Progenitor cell of endocrine pancreas (in vitro differentiated cells): Measurements from ENCODE around the gene ZNF892. TPM values are rescaled to one million over a fixed set of nuclear protein-coding genes. Genes with fewer than 3 reads are reported as not detected.

Experiments used
- DNase-seq: peaks from one replicate; pipeline ENCODE4 v3.0.0; 2021; ENCODE audit warnings: low spot score; ENCODE audit not compliant: unreplicated experiment
- H3K27ac Mint-ChIP-seq: 2 replicates; pipeline ENCODE4 v1.8.0; 2021; ENCODE audit warnings: mild to moderate bottlenecking, moderate library complexity, mixed read lengths
- H3K27me3 Mint-ChIP-seq: 2 replicates; pipeline ENCODE4 v1.8.0; 2021; ENCODE audit warnings: mixed read lengths
- H3K36me3 Mint-ChIP-seq: 2 replicates; pipeline ENCODE4 v1.8.0; 2022; ENCODE audit warnings: mixed read lengths; ENCODE audit not compliant: insufficient read depth
- H3K4me1 Mint-ChIP-seq: 2 replicates; pipeline ENCODE4 v1.8.0; 2021; ENCODE audit warnings: low read depth, mixed read lengths
- H3K4me3 Mint-ChIP-seq: 2 replicates; pipeline ENCODE4 v1.8.0; 2021; ENCODE audit warnings: low read depth, mild to moderate bottlenecking, moderate library complexity, mixed read lengths
- H3K9me3 Mint-ChIP-seq: 2 replicates; pipeline ENCODE4 v1.8.0; 2021; ENCODE audit warnings: low read depth, mixed read lengths
- CTCF ChIP-seq: fragments of 200-600 bp; sonication (generic); IDR thresholded peaks from one replicate; pipeline ENCODE4 v1.5.0; 2021; ENCODE audit warnings: antibody characterized with exemption, mild to moderate bottlenecking; ENCODE audit not compliant: unreplicated experiment
- total RNA-seq: library from RNA; stranded (reverse); gene quantifications from 2 replicates; pipeline ENCODE4 v1.2.1, GENCODE V29; 2021

Gene ZNF892
- total RNA-seq, 1 donor from 2014 or later = 18.0 TPM

DNA sequence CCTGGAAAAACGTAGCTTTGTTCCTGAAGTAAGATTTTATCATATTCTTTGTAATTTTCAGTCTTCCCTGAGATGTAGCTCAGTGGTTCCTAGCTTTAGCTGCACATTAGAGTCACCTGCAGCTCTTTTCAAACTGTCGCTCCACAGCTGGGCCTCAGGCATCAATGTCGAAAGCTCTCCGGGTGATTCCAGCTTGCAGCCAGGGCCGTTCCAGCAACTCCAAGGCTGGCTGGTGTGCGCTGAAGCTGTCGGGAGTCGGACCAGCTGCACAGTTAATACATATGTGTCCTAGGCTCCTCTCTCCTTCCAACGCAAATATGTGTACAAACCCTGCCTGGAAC, 42.3 kb upstream of the ZNF892 start:
- Mint-ChIP-seq H3K27me3 (no peaks in the 10 kb centered on the region), H3K4me1 (peaks cover 16% of the 10 kb centered on the region), H3K4me3 (peak overlapping the region; percentile 98), H3K27ac (peak overlapping the region; percentile 99), H3K36me3 (no peaks in the 10 kb centered on the region), H3K9me3 (no peaks in the 10 kb centered on the region)
- TF ChIP-seq CTCF = no peak
- DNase-seq = no peak

DNA sequence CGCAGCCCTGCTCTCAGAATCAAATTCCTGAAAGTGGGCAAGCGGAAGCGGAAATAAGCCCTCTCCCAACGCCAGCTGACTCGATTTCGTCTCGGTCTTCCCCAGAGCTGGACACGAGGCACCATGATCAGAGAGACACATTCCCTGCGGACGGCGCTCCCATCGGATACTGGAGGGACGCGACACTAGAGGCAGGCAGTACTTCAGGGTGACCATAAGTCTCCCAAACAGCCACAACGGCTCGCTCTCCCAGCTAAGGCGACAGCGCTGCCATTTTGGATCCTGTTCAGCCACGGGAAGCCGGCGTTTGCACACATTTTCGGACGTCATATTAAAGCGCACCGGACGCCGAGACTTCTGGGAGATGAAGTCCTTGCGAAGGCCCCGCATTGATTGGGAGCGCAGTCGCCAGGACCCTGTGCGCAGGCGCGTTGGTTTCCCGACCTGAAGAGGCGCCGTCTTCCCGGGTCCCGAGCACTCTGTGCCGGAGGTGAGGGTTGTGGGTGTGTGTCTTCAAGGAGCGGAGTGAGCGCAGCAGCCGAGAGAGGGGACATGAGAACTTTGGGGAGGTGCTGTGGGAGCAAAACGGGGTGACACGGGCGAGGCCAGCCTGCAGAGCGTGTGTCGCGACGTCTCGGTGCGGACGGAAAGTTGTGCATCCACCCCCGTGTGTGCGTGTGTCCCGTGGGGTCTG, 41.8 kb upstream of the ZNF892 start, which contains the start of gene ZNF2:
ZNF2 (plus strand) TSS at position 439 of the 694 bp plus-strand sequence. CDS start 10,418 bp downstream, outside the sequence.
- DNase-seq = peak; percentile 91
- Mint-ChIP-seq H3K27ac (peak within 1 kb of the TSS; percentile 99), H3K4me1 (peaks cover 16% of the 10 kb centered on the region), H3K9me3 (no peaks in the 10 kb centered on the region), H3K4me3 (peak within 1 kb of the TSS; percentile 98), H3K36me3 (no peaks in the 10 kb centered on the region), H3K27me3 (no peaks in the 10 kb centered on the region)
- no peak for TF ChIP-seq CTCF

DNA sequence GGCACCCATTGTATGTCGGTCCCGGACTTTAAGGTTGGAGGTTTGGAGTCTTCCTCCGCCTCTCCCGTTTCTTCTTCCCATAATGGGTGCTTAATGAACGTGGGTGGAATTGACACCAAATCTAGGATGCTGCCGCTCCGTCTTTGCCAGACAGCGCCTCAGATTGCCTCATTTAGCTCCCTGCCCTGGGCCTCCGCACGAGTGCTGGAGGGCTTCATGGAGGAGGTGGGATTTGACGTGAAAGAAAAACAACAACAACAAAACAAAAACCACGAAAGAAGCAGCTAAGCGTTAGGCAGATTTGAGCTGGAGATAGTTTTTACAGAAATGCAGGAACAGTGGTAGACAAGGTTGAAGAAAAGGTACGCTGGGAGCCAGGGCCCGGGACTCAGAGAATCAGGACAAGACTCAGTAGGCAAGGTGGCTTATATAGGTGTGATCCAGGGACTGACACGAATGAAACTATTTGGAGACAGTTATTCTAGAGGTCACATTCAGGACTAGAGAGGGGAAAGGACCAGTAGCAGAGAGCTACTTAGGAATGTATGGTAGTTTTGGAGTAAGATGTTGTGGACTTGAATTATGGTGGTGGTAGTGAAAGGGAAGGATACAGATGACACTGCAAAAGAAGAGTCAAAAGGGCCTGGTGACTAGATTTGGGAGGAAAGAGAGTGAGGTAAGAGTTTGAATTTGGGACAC, 41.1 kb upstream of the ZNF892 start:
- TF ChIP-seq CTCF = no peak

GRCh38 chr2:95171902-95172301, 35.4 kb upstream of the ZNF892 start:
- Mint-ChIP-seq H3K4me3 (no peak overlapping the region), H3K27me3 (no peaks in the 10 kb centered on the region), H3K4me1 (no peaks in the 10 kb centered on the region), H3K36me3 (no peaks in the 10 kb centered on the region), H3K9me3 (no peaks in the 10 kb centered on the region), H3K27ac (no peak overlapping the region)
- DNase-seq = no peak
- TF ChIP-seq CTCF = no peak

More for the DNA sequence above, 41.1 kb upstream of the ZNF892 start:
- no peaks in the 10 kb centered on the region for H3K36me3 Mint-ChIP-seq
- peak overlapping the region; percentile 98 for H3K4me3 Mint-ChIP-seq
- H3K9me3 Mint-ChIP-seq = no peaks in the 10 kb centered on the region
- DNase-seq = no peak
- H3K4me1 Mint-ChIP-seq = peaks cover 16% of the 10 kb centered on the region
- H3K27ac Mint-ChIP-seq = peak overlapping the region; percentile 99
- H3K27me3 Mint-ChIP-seq = no peaks in the 10 kb centered on the region

- no peak for TF ChIP-seq CTCF
- H3K4me1 Mint-ChIP-seq = no peaks in the 10 kb centered on the region
- H3K36me3 Mint-ChIP-seq = peaks cover 2% of the 10 kb centered on the region
- no peaks in the 10 kb centered on the region for H3K9me3 Mint-ChIP-seq
- H3K27ac Mint-ChIP-seq = no peak overlapping the region
- H3K4me3 Mint-ChIP-seq = no peak overlapping the region
- no peaks in the 10 kb centered on the region for H3K27me3 Mint-ChIP-seq
- DNase-seq = no peak
Observed at GRCh38 chr2:95174031-95174542, 33.2 kb upstream of the ZNF892 start.
